Measurements from ENCODE around the gene CCNJL.

The CCNJL gene

GRCh38 chr5:160271836-160272235 lies 40.5 kb downstream of the CCNJL start:
- peak overlapping the region; percentile 98 for H3K27ac ChIP-seq (ENCODE audit: low read depth, low read length)
- no peaks in the 10 kb centered on the region for H3K27me3 ChIP-seq (ENCODE audit: insufficient read depth, low read length)
- no CpG with 5 or more reads among the region's 6 CpGs for WGBS (ENCODE audit: extremely low coverage, insufficient coverage, insufficient read length)

GRCh38 chr5:160271396-160271795 lies 41.0 kb downstream of the CCNJL start:
- Histone ChIP-seq H3K14ac (ENCODE audit: low read length) (peak overlapping the region; percentile 76), H3K79me1 (ENCODE audit: low read length) (peaks cover 28% of the 10 kb centered on the region), H3K36me3 (ENCODE audit: control insufficient read depth in 1 of 2, insufficient read depth in 2 of 2, low read length in 2 of 2) (peaks cover 6 to 10% of the 10 kb centered on the region in 2 experiments), H2AFZ (ENCODE audit: insufficient read depth, low read length, poor library complexity) (peak overlapping the region; percentile 81), H2BK120ac (ENCODE audit: insufficient read depth, low read length, poor library complexity) (peak overlapping the region; percentile 94), H3K79me2 (ENCODE audit: control insufficient read depth, insufficient read depth, low read length, poor library complexity) (peaks cover 4% of the 10 kb centered on the region), H2BK12ac (ENCODE audit: low read length) (peak overlapping the region; percentile 99), H3K4me1 (ENCODE audit: control insufficient read depth in 1 of 2, insufficient read depth in 2 of 2, low read length in 2 of 2) (peaks cover 37 to 49% of the 10 kb centered on the region in 2 experiments), H4K8ac (ENCODE audit: low read depth, low read length) (peak overlapping the region; percentile 66), H4K91ac (ENCODE audit: low read depth, low read length) (peak overlapping the region; percentile 98), H3K18ac (ENCODE audit: low read length) (peak overlapping the region; percentile 98), H3K4me2 (ENCODE audit: low read length) (peak overlapping the region; percentile 2), H3K4me3 (ENCODE audit: low read depth, low read length) (no peak overlapping the region), H3K27me3 (ENCODE audit: insufficient read depth, low read length) (no peaks in the 10 kb centered on the region), H2AK5ac (ENCODE audit: low read length) (peak overlapping the region; percentile 95), H3K27ac (ENCODE audit: low read depth, low read length) (peak overlapping the region; percentile 98), H3K23ac (ENCODE audit: low read length) (no peak overlapping the region), H2BK5ac (ENCODE audit: low read depth, low read length, poor library complexity) (peak overlapping the region; percentile 92), H3K9me3 (ENCODE audit: insufficient read depth, low read depth, low read length) (peaks cover under 1% of the 10 kb centered on the region), H4K12ac (ENCODE audit: low read depth, low read length) (peak overlapping the region; percentile 39), H3K4ac (ENCODE audit: low read depth, low read length) (no peak overlapping the region), H3K9ac (ENCODE audit: low read length) (no peak overlapping the region)
- no peak for DNase-seq
- no CpG with 5 or more reads among the region's 8 CpGs for WGBS (ENCODE audit: extremely low coverage, insufficient coverage, insufficient read length)

More at GRCh38 chr5:160271836-160272235, 40.5 kb downstream of the CCNJL start:
- H4K12ac ChIP-seq (ENCODE audit: low read depth, low read length): peak overlapping the region; percentile 39
- H3K23ac ChIP-seq (ENCODE audit: low read length): no peak overlapping the region
- peak overlapping the region; percentile 4 for H3K4ac ChIP-seq (ENCODE audit: low read depth, low read length)
- H2BK5ac ChIP-seq (ENCODE audit: low read depth, low read length, poor library complexity): peak overlapping the region; percentile 92
- H3K9me3 ChIP-seq (ENCODE audit: insufficient read depth, low read depth, low read length): no peaks in the 10 kb centered on the region
- peaks cover 36 to 44% of the 10 kb centered on the region in 2 experiments for H3K4me1 ChIP-seq (ENCODE audit: control insufficient read depth in 1 of 2, insufficient read depth in 2 of 2, low read length in 2 of 2)
- peak overlapping the region; percentile 95 for H2AK5ac ChIP-seq (ENCODE audit: low read length)
- no peak overlapping the region for H3K9ac ChIP-seq (ENCODE audit: low read length)
- peak overlapping the region; percentile 68 for H4K8ac ChIP-seq (ENCODE audit: low read depth, low read length)
- H3K79me2 ChIP-seq (ENCODE audit: control insufficient read depth, insufficient read depth, low read length, poor library complexity): peaks cover 4% of the 10 kb centered on the region
- no peak overlapping the region for H3K4me3 ChIP-seq (ENCODE audit: low read depth, low read length)
- H3K18ac ChIP-seq (ENCODE audit: low read length): no peak overlapping the region
- peaks cover 6 to 10% of the 10 kb centered on the region in 2 experiments for H3K36me3 ChIP-seq (ENCODE audit: control insufficient read depth in 1 of 2, insufficient read depth in 2 of 2, low read length in 2 of 2)
- H2BK12ac ChIP-seq (ENCODE audit: low read length): peak overlapping the region; percentile 99
- H3K79me1 ChIP-seq (ENCODE audit: low read length): peaks cover 28% of the 10 kb centered on the region
- no peak overlapping the region for H3K4me2 ChIP-seq (ENCODE audit: low read length)
- H2AFZ ChIP-seq (ENCODE audit: insufficient read depth, low read length, poor library complexity): no peak overlapping the region
- no peak for DNase-seq
- peak overlapping the region; percentile 94 for H2BK120ac ChIP-seq (ENCODE audit: insufficient read depth, low read length, poor library complexity)
- peak overlapping the region; percentile 76 for H3K14ac ChIP-seq (ENCODE audit: low read length)
- H4K91ac ChIP-seq (ENCODE audit: low read depth, low read length): peak overlapping the region; percentile 98

- Histone ChIP-seq H3K23ac (ENCODE audit: low read length) (no peak overlapping the region), H3K9me3 (ENCODE audit: insufficient read depth, low read depth, low read length) (peaks cover 2% of the 10 kb centered on the region), H3K27me3 (ENCODE audit: insufficient read depth, low read length) (no peaks in the 10 kb centered on the region), H2AFZ (ENCODE audit: insufficient read depth, low read length, poor library complexity) (no peak overlapping the region), H3K79me2 (ENCODE audit: control insufficient read depth, insufficient read depth, low read length, poor library complexity) (peaks cover 4% of the 10 kb centered on the region), H4K12ac (ENCODE audit: low read depth, low read length) (no peak overlapping the region), H3K4me2 (ENCODE audit: low read length) (peak overlapping the region; percentile 2), H3K4me3 (ENCODE audit: low read depth, low read length) (no peak overlapping the region), H3K36me3 (ENCODE audit: control insufficient read depth in 1 of 2, insufficient read depth in 2 of 2, low read length in 2 of 2) (peaks cover 7 to 10% of the 10 kb centered on the region in 2 experiments), H3K27ac (ENCODE audit: low read depth, low read length) (peak overlapping the region; percentile 98), H3K4me1 (ENCODE audit: control insufficient read depth in 1 of 2, insufficient read depth in 2 of 2, low read length in 2 of 2) (peaks cover 39 to 49% of the 10 kb centered on the region in 2 experiments), H3K79me1 (ENCODE audit: low read length) (peaks cover 27% of the 10 kb centered on the region), H4K91ac (ENCODE audit: low read depth, low read length) (no peak overlapping the region), H3K4ac (ENCODE audit: low read depth, low read length) (no peak overlapping the region), H4K8ac (ENCODE audit: low read depth, low read length) (no peak overlapping the region), H3K18ac (ENCODE audit: low read length) (no peak overlapping the region), H2AK5ac (ENCODE audit: low read length) (no peak overlapping the region), H3K9ac (ENCODE audit: low read length) (no peak overlapping the region), H2BK12ac (ENCODE audit: low read length) (no peak overlapping the region), H3K14ac (ENCODE audit: low read length) (no peak overlapping the region), H2BK5ac (ENCODE audit: low read depth, low read length, poor library complexity) (peak overlapping the region; percentile 92), H2BK120ac (ENCODE audit: insufficient read depth, low read length, poor library complexity) (peak overlapping the region; percentile 92)
- WGBS (ENCODE audit: extremely low coverage, insufficient coverage, insufficient read length): no CpG with 5 or more reads among the region's 4 CpGs
- DNase-seq: peak in 1 of 2 donors; percentile 13
Measured at GRCh38 chr5:160270704-160271103, 41.7 kb downstream of the CCNJL start.

- peak overlapping the region; percentile 1 for H3K18ac ChIP-seq (ENCODE audit: low read length)
- peaks cover 4% of the 10 kb centered on the region for H3K79me2 ChIP-seq (ENCODE audit: control insufficient read depth, insufficient read depth, low read length, poor library complexity)
- H3K9ac ChIP-seq (ENCODE audit: low read length): no peak overlapping the region
- H2BK5ac ChIP-seq (ENCODE audit: low read depth, low read length, poor library complexity): peak overlapping the region; percentile 4
- H2AFZ ChIP-seq (ENCODE audit: insufficient read depth, low read length, poor library complexity): peak overlapping the region; percentile 24
- peak overlapping the region; percentile 16 for H2BK12ac ChIP-seq (ENCODE audit: low read length)
- H4K91ac ChIP-seq (ENCODE audit: low read depth, low read length): peak overlapping the region; percentile 29
- H3K27ac ChIP-seq (ENCODE audit: low read depth, low read length): no peak overlapping the region
- H3K4me2 ChIP-seq (ENCODE audit: low read length): no peak overlapping the region
- no CpG with 5 or more reads among the region's 10 CpGs for WGBS (ENCODE audit: extremely low coverage, insufficient coverage, insufficient read length)
- H3K27me3 ChIP-seq (ENCODE audit: insufficient read depth, low read length): no peaks in the 10 kb centered on the region
- H4K8ac ChIP-seq (ENCODE audit: low read depth, low read length): no peak overlapping the region
- H3K9me3 ChIP-seq (ENCODE audit: insufficient read depth, low read depth, low read length): peaks cover 5% of the 10 kb centered on the region
- H3K4me3 ChIP-seq (ENCODE audit: low read depth, low read length): no peak overlapping the region
- peak overlapping the region; percentile 7 for H2BK120ac ChIP-seq (ENCODE audit: insufficient read depth, low read length, poor library complexity)
- no peak overlapping the region for H4K12ac ChIP-seq (ENCODE audit: low read depth, low read length)
- DNase-seq: peak; percentile 51 to 61
- peak overlapping the region; percentile 16 for H3K14ac ChIP-seq (ENCODE audit: low read length)
- H3K4me1 ChIP-seq (ENCODE audit: control insufficient read depth in 1 of 2, insufficient read depth in 2 of 2, low read length in 2 of 2): peaks cover 33 to 42% of the 10 kb centered on the region in 2 experiments
- peaks cover 7 to 10% of the 10 kb centered on the region in 2 experiments for H3K36me3 ChIP-seq (ENCODE audit: control insufficient read depth in 1 of 2, insufficient read depth in 2 of 2, low read length in 2 of 2)
- H2AK5ac ChIP-seq (ENCODE audit: low read length): peak overlapping the region; percentile 3
- no peak overlapping the region for H3K4ac ChIP-seq (ENCODE audit: low read depth, low read length)
- no peak overlapping the region for H3K23ac ChIP-seq (ENCODE audit: low read length)
- H3K79me1 ChIP-seq (ENCODE audit: low read length): peaks cover 27% of the 10 kb centered on the region
Measured at GRCh38 chr5:160269017-160269416, 43.3 kb downstream of the CCNJL start.
